Activated naive CD8-positive, alpha-beta T cell treated with anti-CD3 and anti-CD28 coated beads, Interleukin-2, amount 50 U/mL, for 24 hours (primary cell): ENCODE results near the gene SLC66A2.

Experiments
- ATAC-seq: fragments of 150-1000 bp; cut with Tn5 transposase; one replicate; pipeline ENCODE4 v1.10.0; 2021
- DNase-seq: peaks from one replicate; pipeline ENCODE4 v3.0.0; 2021
- H3K27ac Mint-ChIP-seq: one replicate; pipeline ENCODE4 v1.8.0; 2021; ENCODE audit warnings: mild to moderate bottlenecking, mixed read lengths
- H3K27me3 Mint-ChIP-seq: one replicate; pipeline ENCODE4 v1.8.0; 2021; ENCODE audit warnings: mixed read lengths
- H3K36me3 Mint-ChIP-seq: one replicate; pipeline ENCODE4 v1.8.0; 2021; ENCODE audit warnings: low read depth, mixed read lengths
- H3K4me1 Mint-ChIP-seq: one replicate; pipeline ENCODE4 v1.8.0; 2021; ENCODE audit warnings: mixed read lengths
- H3K4me3 Mint-ChIP-seq: one replicate; pipeline ENCODE4 v1.8.0; 2021; ENCODE audit warnings: mild to moderate bottlenecking, moderate library complexity, mixed read lengths
- H3K9me3 Mint-ChIP-seq: one replicate; pipeline ENCODE4 v1.8.0; 2021; ENCODE audit warnings: mixed read lengths

Gene SLC66A2

DNA sequence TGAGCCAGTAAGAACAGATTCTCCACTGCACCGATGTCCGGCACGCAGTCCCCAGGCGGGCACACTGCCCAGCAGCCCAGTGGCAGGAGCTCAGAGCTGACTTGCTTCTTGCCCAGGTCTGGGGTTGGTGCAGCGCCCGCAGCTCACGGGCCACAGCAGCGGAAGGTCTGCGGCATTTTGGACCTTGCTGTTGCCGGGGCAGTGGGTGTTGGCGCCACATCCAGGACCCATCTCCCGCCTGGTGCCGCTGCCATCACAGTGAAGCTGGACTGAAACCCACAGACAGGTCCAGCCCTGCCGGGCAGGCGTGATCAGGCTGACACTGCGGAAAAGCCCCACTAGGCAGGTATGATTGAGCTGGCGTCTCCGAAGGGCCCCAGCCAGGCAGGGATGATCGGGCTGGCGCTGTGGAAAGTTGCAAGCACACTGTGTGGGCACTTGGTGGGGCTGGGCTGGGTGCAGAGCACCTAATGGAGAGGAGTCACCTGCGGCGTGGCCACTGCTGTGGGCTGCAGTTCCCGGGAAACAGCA is 75.5 kb downstream of the SLC66A2 start:
- Mint-ChIP-seq H3K4me3 (no peak overlapping the region), H3K27me3 (peaks cover 6% of the 10 kb centered on the region), H3K27ac (no peak overlapping the region), H3K4me1 (no peaks in the 10 kb centered on the region), H3K9me3 (no peaks in the 10 kb centered on the region), H3K36me3 (no peaks in the 10 kb centered on the region)
- ATAC-seq (no peak), DNase-seq (no peak)

DNA sequence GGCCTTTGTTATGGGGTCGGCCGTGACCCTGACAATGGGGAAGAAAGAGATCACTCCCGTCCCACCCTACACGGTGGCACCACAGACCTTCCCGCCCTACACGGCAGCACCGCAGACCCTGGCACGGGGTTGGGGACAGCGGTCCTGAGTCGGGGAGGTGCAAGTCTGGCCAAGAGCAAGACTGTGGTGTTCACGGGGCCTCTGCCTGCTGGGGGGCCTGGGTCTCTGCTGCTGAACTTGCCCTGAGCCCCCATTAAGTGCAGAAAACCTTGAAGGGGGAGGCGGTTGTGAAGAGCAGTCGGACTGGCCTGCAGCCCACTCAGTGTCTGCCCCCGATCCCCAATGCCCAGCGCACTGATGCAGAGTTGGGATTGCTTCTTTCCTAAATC is 75.9 kb downstream of the SLC66A2 start:
- Mint-ChIP-seq H3K9me3 (no peaks in the 10 kb centered on the region), H3K27ac (no peak overlapping the region)

GRCh38 chr18:79874553-79875530 is 76.6 kb downstream of the SLC66A2 start:
- ATAC-seq (no peak), DNase-seq (no peak)
- H3K27me3 Mint-ChIP-seq, result peaks cover 6% of the 10 kb centered on the region
- no peaks in the 10 kb centered on the region for H3K36me3 Mint-ChIP-seq
- no peak overlapping the region for H3K27ac Mint-ChIP-seq
- H3K4me1 Mint-ChIP-seq, result no peaks in the 10 kb centered on the region
- no peaks in the 10 kb centered on the region for H3K9me3 Mint-ChIP-seq
- no peak overlapping the region for H3K4me3 Mint-ChIP-seq

More for the DNA sequence above, 75.9 kb downstream of the SLC66A2 start:
- Mint-ChIP-seq H3K27me3 (peaks cover 6% of the 10 kb centered on the region), H3K4me1 (no peaks in the 10 kb centered on the region), H3K36me3 (no peaks in the 10 kb centered on the region), H3K4me3 (no peak overlapping the region)
- no peak for ATAC-seq
- DNase-seq, result no peak

- Mint-ChIP-seq H3K36me3 (no peaks in the 10 kb centered on the region), H3K4me3 (no peak overlapping the region), H3K27me3 (peaks cover 6% of the 10 kb centered on the region), H3K4me1 (no peaks in the 10 kb centered on the region), H3K27ac (no peak overlapping the region), H3K9me3 (no peaks in the 10 kb centered on the region)
- DNase-seq (no peak), ATAC-seq (no peak)
Observed at GRCh38 chr18:79873449-79874110, 77.9 kb downstream of the SLC66A2 start.

DNA sequence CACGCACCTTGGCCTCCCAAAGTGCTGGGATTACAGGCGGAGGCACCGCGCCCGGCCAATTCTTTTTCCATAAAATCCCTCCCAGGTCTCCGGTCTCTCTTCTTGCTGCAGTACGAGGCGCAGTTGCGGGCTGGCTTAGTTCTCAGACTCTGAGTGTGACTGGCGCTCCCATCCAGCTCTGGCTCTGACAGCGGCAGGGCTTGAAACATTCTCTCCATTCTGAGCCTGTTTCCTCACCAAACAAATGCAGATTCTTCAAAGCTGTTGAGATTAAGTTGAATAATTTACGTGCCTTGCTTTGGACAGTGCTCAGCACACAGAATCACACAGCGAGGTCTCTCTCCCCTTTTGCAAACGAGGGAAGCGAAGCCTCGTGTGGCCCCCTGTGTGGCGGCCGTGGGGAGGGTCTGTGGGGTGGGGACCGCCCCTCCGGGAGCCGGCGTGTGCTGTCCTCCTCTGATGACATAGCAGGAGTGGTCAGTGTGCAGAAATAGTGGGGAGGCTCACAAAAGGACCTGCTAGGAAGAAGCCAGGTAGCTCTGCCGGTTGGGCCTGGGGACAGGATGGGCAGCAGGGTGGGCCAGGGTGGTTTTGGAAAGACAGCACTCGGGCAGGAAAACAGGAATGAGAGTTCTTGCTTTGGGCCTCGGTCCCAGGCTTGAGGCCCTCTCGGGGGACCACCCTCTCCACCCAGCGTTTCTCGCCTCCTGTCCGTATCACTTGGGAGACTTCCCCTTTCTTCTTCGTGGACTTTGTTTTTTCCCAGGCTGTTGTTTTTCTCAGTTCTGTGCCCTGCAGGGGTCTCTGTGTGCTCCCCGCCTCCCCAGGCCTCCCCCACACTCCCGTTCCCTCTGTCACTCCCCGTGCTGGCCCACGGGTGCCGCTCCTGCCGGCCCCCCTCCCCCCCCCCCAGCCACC is 78.7 kb downstream of the SLC66A2 start:
- Mint-ChIP-seq H3K27ac (no peak overlapping the region), H3K4me3 (no peak overlapping the region), H3K4me1 (no peaks in the 10 kb centered on the region), H3K27me3 (peaks cover 6% of the 10 kb centered on the region), H3K36me3 (no peaks in the 10 kb centered on the region), H3K9me3 (no peaks in the 10 kb centered on the region)
- no peak for DNase-seq
- ATAC-seq, result no peak

GRCh38 chr18:79871481-79872091 is 79.9 kb downstream of the SLC66A2 start:
- Mint-ChIP-seq H3K36me3 (no peaks in the 10 kb centered on the region), H3K27me3 (peaks cover 6% of the 10 kb centered on the region), H3K4me3 (no peak overlapping the region), H3K4me1 (no peaks in the 10 kb centered on the region), H3K27ac (no peak overlapping the region), H3K9me3 (no peaks in the 10 kb centered on the region)
- ATAC-seq (no peak), DNase-seq (no peak)

- H3K36me3 Mint-ChIP-seq, result no peaks in the 10 kb centered on the region
Observed at GRCh38 chr18:79871026-79871390, 80.4 kb downstream of the SLC66A2 start.

GRCh38 chr18:79870301-79871025 is 81.0 kb downstream of the SLC66A2 start:
- no peaks in the 10 kb centered on the region for H3K9me3 Mint-ChIP-seq
- H3K27me3 Mint-ChIP-seq, result peaks cover 6% of the 10 kb centered on the region
- H3K27ac Mint-ChIP-seq, result no peak overlapping the region
- DNase-seq (no peak), ATAC-seq (no peak)
- no peak overlapping the region for H3K4me3 Mint-ChIP-seq
- H3K4me1 Mint-ChIP-seq, result no peaks in the 10 kb centered on the region
- no peaks in the 10 kb centered on the region for H3K36me3 Mint-ChIP-seq

More at GRCh38 chr18:79871026-79871390, 80.4 kb downstream of the SLC66A2 start:
- DNase-seq (no peak), ATAC-seq (no peak)
- no peaks in the 10 kb centered on the region for H3K4me1 Mint-ChIP-seq
- peaks cover 6% of the 10 kb centered on the region for H3K27me3 Mint-ChIP-seq
- no peak overlapping the region for H3K27ac Mint-ChIP-seq
- no peaks in the 10 kb centered on the region for H3K9me3 Mint-ChIP-seq
- H3K4me3 Mint-ChIP-seq, result no peak overlapping the region

- no peak for ATAC-seq
- H3K27me3 Mint-ChIP-seq, result peaks cover 6% of the 10 kb centered on the region
Observed at GRCh38 chr18:79869591-79870300, 81.7 kb downstream of the SLC66A2 start.

GRCh38 chr18:79868811-79869541 is 82.5 kb downstream of the SLC66A2 start:
- Mint-ChIP-seq H3K4me1 (no peaks in the 10 kb centered on the region), H3K9me3 (no peaks in the 10 kb centered on the region), H3K27me3 (peaks cover 3% of the 10 kb centered on the region), H3K36me3 (no peaks in the 10 kb centered on the region), H3K27ac (no peak overlapping the region), H3K4me3 (no peak overlapping the region)
- ATAC-seq (no peak), DNase-seq (no peak)

More at GRCh38 chr18:79869591-79870300, 81.7 kb downstream of the SLC66A2 start:
- no peak for DNase-seq
- H3K27ac Mint-ChIP-seq, result no peak overlapping the region
- no peak overlapping the region for H3K4me3 Mint-ChIP-seq
- no peaks in the 10 kb centered on the region for H3K4me1 Mint-ChIP-seq
- no peaks in the 10 kb centered on the region for H3K36me3 Mint-ChIP-seq
- no peaks in the 10 kb centered on the region for H3K9me3 Mint-ChIP-seq

GRCh38 chr18:79868168-79868784 is 83.2 kb downstream of the SLC66A2 start:
- no peaks in the 10 kb centered on the region for H3K36me3 Mint-ChIP-seq
- no peaks in the 10 kb centered on the region for H3K4me1 Mint-ChIP-seq
- H3K9me3 Mint-ChIP-seq, result no peaks in the 10 kb centered on the region
- DNase-seq (no peak), ATAC-seq (no peak)
- no peak overlapping the region for H3K4me3 Mint-ChIP-seq
- H3K27me3 Mint-ChIP-seq, result peaks cover 2% of the 10 kb centered on the region
- no peak overlapping the region for H3K27ac Mint-ChIP-seq

DNA sequence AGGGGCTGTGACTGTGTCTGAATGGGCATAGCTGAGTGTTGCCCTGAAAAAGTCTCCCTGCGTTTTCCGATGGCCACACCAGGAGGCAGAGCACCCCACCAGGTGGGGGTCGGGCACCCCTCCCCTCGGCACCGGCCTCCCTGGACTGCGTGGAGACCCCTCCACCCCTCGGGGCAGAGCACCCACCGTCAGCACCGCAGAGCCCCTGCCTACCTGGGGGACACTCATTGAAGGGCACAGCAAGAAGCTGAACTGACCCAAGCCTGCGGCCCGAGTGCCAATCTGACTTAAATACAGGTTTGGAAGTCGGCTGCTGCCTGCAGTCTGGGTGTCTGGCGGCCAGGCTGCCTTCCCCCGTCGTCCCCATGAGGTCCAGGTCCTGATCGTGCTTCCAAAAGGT is 83.8 kb downstream of the SLC66A2 start:
- no peaks in the 10 kb centered on the region for H3K4me1 Mint-ChIP-seq
- H3K4me3 Mint-ChIP-seq, result no peak overlapping the region
- H3K27me3 Mint-ChIP-seq, result peaks cover 2% of the 10 kb centered on the region
- ATAC-seq (no peak), DNase-seq (no peak)
- no peak overlapping the region for H3K27ac Mint-ChIP-seq
- H3K9me3 Mint-ChIP-seq, result peaks cover 2% of the 10 kb centered on the region
- no peaks in the 10 kb centered on the region for H3K36me3 Mint-ChIP-seq
